ENCODE measurements around the gene PSD2.

- TF ChIP-seq CTCF (IDR thresholded peaks at IDR 0.05; ENCODE audit: low read depth, low read length) (no peak), EZH2phosphoT487 (IDR thresholded peaks at IDR 0.05; ENCODE audit: low read depth) (no peak)
These were observed 61.1 kb downstream of the PSD2 start for GRCh38 chr5:139856714-139857113.

All from OCI-LY3 (cell line).